VCaP (cell line): ENCODE data around the gene COL18A1.

Source experiments
- H3K27ac ChIP-seq: fragments of 450-650 bp; 2 replicates; pipeline ENCODE4 v1.5.1; 2017
- CTCF ChIP-seq: fragments of 450-650 bp; conservative IDR thresholded peaks from 2 replicates; pipeline ENCODE4 v1.5.1; 2017; ENCODE audit warnings: mild to moderate bottlenecking, moderate library complexity

Gene COL18A1

GRCh38 chr21:45554477-45555175 is 149.7 kb downstream of the COL18A1 start:
- H3K27ac ChIP-seq = peak overlapping the region; percentile 89
- peak; percentile 98 for TF ChIP-seq CTCF

- TF ChIP-seq CTCF = no peak
Measured at GRCh38 chr21:45555251-45555556, 150.2 kb downstream of the COL18A1 start.

GRCh38 chr21:45555557-45556301 is 150.8 kb downstream of the COL18A1 start:
- H3K27ac ChIP-seq = peak overlapping the region; percentile 98
- peak; percentile 100 for TF ChIP-seq CTCF

More at GRCh38 chr21:45555251-45555556, 150.2 kb downstream of the COL18A1 start:
- peak overlapping the region; percentile 98 for H3K27ac ChIP-seq

GRCh38 chr21:45556302-45556644 is 151.3 kb downstream of the COL18A1 start:
- H3K27ac ChIP-seq = peak overlapping the region; percentile 98
- peak; percentile 72 for TF ChIP-seq CTCF

- TF ChIP-seq CTCF = no peak
- H3K27ac ChIP-seq = peak overlapping the region; percentile 98
Measured at GRCh38 chr21:45556645-45557615, 152.0 kb downstream of the COL18A1 start.

GRCh38 chr21:45557616-45558043 is 152.7 kb downstream of the COL18A1 start:
- no peak for TF ChIP-seq CTCF
- H3K27ac ChIP-seq = no peak overlapping the region; the same call in 1 of the 2 replicates
